Tibial nerve (tissue), 3 donors: Measurements from ENCODE around the gene FADS2.

Experiments
- POLR2A ChIP-seq, 2 donors: fragments of 450-650 bp; IDR thresholded peaks; one replicate each; pipeline ENCODE4 v1.6.1; 2017; ENCODE audit warnings: antibody characterized with exemption in 2 of 2, mild to moderate bottlenecking in 2 of 2, moderate library complexity in 2 of 2
- TF ChIP-seq, protein P1 (sequence below), 5 experiments: fragments of 200-600 bp in 3 of 5; fragments of 450-650 bp in 2 of 5; sonication (generic) in 3 of 5; IDR thresholded peaks; one replicate each; pipeline ENCODE4 v1.5.1; 2016 to 2019; ENCODE audit warnings: antibody characterized with exemption in 5 of 5, mild to moderate bottlenecking in 3 of 5, moderate library complexity in 2 of 5

DNA sequence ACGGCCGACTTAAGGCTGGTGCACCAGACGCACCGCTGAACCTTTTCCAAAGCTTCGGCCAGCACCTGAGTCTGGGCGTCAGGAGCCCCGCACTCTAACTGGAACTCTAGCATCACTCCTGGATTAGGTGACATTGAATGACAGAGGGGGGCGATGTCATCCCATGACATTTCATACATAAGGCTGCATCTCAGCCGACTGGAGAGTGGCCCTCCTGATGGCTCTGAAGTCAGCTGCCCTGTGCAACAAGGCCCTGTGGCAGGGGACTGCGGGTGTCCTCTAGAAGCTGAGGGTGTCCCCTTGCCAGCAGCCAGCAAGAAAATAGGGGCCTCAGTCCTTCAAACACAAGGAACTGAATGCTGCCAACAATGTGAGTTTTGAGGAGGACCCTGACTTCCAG lies 73.3 kb downstream of the FADS2 start:
- no peak for TF ChIP-seq POLR2A (IDR thresholded peaks at IDR 0.05)
- TF ChIP-seq, protein P1, sequence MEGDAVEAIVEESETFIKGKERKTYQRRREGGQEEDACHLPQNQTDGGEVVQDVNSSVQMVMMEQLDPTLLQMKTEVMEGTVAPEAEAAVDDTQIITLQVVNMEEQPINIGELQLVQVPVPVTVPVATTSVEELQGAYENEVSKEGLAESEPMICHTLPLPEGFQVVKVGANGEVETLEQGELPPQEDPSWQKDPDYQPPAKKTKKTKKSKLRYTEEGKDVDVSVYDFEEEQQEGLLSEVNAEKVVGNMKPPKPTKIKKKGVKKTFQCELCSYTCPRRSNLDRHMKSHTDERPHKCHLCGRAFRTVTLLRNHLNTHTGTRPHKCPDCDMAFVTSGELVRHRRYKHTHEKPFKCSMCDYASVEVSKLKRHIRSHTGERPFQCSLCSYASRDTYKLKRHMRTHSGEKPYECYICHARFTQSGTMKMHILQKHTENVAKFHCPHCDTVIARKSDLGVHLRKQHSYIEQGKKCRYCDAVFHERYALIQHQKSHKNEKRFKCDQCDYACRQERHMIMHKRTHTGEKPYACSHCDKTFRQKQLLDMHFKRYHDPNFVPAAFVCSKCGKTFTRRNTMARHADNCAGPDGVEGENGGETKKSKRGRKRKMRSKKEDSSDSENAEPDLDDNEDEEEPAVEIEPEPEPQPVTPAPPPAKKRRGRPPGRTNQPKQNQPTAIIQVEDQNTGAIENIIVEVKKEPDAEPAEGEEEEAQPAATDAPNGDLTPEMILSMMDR (IDR thresholded peaks at IDR 0.05): no peak
